ENCODE data around the gene SP140. TPM values are rescaled to one million over a fixed set of nuclear protein-coding genes. Genes with fewer than 3 reads are reported as not detected.
A peak's percentile ranks its signal among the peaks of the same experiment; 100 is the strongest.

The SP140 gene
- polyA plus RNA-seq, result under 1 TPM in 2 of 3 donors, not detected in 1; 0.48 to 0.85 TPM

DNA sequence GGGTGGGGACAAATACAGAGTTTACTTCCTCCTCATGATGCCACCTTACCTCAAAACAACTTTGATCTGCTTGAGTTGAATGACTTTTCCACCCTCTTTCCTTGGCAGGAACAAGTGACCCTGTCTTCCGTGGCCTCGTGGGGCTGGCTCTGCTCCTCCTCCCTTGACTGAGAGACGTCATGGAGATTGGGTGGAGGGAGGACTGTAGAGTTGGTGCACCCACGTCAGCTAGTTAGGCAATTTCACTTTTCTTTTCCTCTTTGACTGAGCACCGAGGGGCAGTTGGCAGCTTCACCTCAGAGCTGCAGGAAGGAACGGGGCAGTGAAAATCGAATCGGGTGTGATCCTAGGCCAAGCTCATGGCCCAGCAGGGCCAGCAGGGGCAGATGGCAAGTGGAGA lies at the start of gene SP140:
SP140 (plus strand) TSS at position 251 of the 400 bp plus-strand sequence; CDS start at position 360, 109 bp downstream.
- 44 to 70% (median 54%) methylated on average over 8 of the region's 8 CpGs for WGBS, 3 donors
- no peak within 1 kb of the TSS for H3K27ac ChIP-seq (ENCODE audit: low read depth, low read length)

GRCh38 chr2:230176996-230177395 lies 48.5 kb upstream of the SP140 start:
- no peak overlapping the region for H3K27ac ChIP-seq (ENCODE audit: low read depth, low read length)
- 77 to 80% (median 77%) methylated on average over 3 of the region's 3 CpGs for WGBS, 3 donors

- H3K27ac ChIP-seq (ENCODE audit: low read depth, low read length), result no peak overlapping the region
- WGBS, 3 donors, result 88 to 92% (median 91%) methylated on average over 7 of the region's 7 CpGs
Observed at GRCh38 chr2:230178546-230179485, 46.7 kb upstream of the SP140 start.

GRCh38 chr2:230179907-230180306 lies 45.6 kb upstream of the SP140 start:
- no peak overlapping the region for H3K27ac ChIP-seq (ENCODE audit: low read depth, low read length)
- 84 to 94% (median 93%) methylated on average over 7 of the region's 7 CpGs for WGBS, 3 donors

DNA sequence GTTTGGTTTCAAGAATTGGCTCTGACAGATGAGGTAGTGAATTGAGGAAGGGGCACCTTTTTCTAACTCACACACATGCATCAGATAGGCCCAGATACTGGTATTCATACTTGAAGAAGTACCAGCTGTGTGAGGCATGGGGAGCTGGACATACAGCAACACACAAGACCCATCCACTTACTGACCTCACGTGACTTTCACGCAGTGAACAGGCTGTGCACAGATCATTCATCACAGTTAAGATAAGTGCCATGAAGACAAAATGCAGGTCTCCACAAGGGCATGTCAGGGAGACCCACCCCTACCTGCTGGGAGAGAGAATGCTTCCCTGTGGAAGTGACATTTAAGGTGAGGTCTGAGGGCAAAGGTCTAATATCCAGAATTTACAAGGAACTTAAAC lies 44.3 kb upstream of the SP140 start:
- WGBS, 3 donors, result 78 to 89% (median 86%) methylated on average over 2 of the region's 2 CpGs
- H3K27ac ChIP-seq (ENCODE audit: low read depth, low read length), result no peak overlapping the region

DNA sequence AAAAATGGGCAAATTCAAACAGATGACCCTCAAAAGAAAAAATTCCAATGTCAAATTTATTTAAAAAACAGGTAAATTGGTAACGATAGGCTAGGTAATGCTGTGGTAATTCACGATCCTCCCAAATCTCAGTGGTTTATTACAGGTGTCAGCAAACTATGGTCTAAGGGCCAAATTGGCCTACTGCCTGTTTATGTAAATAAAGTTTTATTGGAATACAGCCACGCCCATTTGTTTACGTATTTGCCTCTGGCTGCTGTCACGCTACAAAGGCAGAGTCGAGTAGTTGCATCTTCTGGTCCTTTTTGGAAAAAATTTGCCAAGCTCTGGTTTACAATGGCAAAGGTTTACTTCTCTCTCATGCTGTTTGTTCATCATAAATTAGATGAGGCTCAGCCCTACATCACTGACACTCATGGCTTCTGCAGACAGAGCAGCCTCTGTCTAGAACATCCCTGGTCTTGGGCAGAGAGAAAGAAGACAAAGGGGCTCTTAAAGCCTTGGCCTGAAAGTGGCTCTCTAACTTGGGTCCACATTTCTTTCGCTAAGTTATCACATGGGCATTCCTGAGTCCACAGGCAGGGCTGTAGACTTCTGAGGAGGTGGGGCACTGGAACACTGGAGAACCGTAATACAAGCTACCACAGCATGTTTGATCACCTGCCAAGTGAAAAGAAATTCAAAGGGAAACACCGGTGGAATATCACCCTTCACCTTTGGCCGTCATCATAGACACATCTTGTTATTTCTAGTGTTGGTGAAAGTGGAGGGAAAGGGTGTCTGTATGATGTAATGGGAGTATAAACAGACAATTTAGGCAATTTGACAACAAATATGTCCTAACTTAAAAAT lies 40.6 kb upstream of the SP140 start:
- WGBS, 3 donors, result 68 to 73% (median 73%) methylated on average over 10 of the region's 10 CpGs
- no peak overlapping the region for H3K27ac ChIP-seq (ENCODE audit: low read depth, low read length)

- no peak overlapping the region for H3K27ac ChIP-seq (ENCODE audit: low read depth, low read length)
- 79 to 92% (median 83%) methylated on average over 10 of the region's 10 CpGs for WGBS, 3 donors
Observed at GRCh38 chr2:230202430-230203109, 23.0 kb upstream of the SP140 start.

DNA sequence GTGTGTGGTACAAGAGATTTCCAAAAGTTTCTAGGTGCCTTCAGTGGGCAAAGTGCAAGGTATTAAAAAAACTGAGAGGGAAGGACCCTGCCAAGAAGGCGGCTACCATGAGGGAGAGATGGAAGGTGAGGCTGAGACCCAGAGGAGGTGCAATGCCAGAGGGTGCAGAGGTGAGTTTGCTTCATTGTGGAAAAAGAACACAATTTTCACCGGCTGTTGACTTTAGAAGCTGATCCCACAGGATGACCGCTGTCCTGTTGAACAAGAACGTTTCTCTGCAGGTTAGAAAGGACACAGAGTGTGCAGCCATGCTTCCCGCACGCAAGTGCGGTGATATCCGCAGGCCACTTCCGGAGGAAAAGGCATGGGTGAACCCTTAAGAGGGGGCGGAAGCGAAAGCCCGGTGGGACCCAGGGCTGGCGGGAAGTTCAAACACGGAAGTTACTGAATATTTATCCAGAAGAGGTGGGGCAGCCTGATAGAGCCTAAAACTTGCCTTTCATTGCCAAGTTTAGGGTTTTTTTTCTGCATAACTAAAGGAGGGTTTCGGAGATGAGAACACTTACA lies 22.3 kb upstream of the SP140 start:
- H3K27ac ChIP-seq (ENCODE audit: low read depth, low read length), result no peak overlapping the region
- WGBS, 3 donors, result 90 to 95% (median 94%) methylated on average over 15 of the region's 15 CpGs

- H3K27ac ChIP-seq (ENCODE audit: low read depth, low read length), result no peak overlapping the region
- WGBS, 3 donors, result 53 to 87% (median 64%) methylated on average over 1 of the region's 1 CpG
Observed at GRCh38 chr2:230205034-230205433, 20.5 kb upstream of the SP140 start.

DNA sequence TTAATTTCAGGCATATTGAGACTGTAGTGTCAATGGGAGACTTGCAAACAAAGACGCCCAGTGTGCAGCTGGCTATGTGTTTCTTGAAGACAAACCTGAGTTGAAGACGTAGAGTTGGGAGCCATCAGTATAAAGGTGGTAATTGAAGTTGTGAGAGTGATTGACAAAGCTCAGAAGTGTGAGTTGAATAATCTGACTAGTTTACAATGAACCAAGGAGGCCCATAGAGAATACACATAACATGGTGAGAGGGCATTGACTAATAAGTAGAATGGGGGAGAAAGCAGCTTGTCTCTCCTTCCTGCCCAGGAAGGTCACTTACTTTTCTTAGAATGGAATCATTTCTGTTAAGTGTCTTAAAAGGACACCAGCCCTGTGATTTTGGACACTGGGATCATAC lies 19.8 kb upstream of the SP140 start:
- WGBS, 3 donors, result 93 to 100% (median 97%) methylated on average over 2 of the region's 2 CpGs
- H3K27ac ChIP-seq (ENCODE audit: low read depth, low read length), result no peak overlapping the region

- no peak overlapping the region for H3K27ac ChIP-seq (ENCODE audit: low read depth, low read length)
Observed at GRCh38 chr2:230208576-230208975, 17.0 kb upstream of the SP140 start.

DNA sequence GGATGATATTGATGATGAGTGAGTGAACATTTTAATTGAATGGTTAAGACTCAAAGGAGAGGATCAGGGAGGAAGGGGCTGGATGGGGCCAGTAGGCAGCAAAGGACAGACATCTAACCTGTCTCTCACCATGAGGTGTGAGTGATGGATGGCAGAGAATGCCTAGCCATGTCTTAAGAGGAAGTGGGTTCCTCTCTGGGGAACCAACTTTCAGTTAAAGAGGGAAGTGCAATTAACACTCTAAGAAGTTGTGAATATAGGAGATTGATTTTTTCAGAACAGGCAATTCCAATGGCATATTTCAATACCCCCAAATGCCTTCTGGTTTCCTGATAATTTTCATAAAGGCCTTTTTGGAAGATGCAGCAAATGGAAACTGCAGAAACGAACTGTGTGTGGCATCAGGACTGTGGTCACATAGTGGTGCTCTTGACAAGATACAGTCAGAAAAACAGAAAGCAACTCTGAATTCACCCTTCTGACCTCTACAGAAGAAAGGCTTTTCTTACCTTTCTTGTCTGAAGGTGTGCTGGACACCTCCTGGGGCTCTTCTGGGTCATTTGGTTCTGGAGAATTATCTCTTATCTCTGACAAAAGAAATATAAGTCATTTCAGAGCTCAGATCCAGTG lies 16.0 kb upstream of the SP140 start:
- WGBS, 3 donors, result 78 to 85% (median 78%) methylated on average over 1 of the region's 1 CpG
- H3K27ac ChIP-seq (ENCODE audit: low read depth, low read length), result no peak overlapping the region

DNA sequence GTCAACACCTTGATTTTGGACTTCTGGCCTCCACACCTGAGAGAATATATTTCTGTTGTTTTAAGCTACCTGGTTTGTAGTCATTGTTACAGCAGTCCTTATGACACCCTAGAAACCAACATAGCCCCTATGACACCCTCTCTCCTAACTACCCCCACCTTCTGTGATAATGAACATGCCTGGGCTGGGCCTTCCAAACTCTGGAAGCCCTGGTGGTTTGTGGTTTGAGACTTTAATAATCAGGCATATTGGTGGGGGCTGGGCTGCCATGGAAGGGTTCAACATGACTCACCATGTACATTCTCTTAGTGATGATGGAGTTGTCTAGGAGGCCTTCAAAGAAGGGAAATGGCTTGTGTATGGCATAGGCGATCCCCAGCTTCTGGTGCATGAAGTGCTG lies 9.0 kb upstream of the SP140 start:
- H3K27ac ChIP-seq (ENCODE audit: low read depth, low read length), result no peak overlapping the region
- 91 to 96% (median 94%) methylated on average over 1 of the region's 1 CpG for WGBS, 3 donors

DNA sequence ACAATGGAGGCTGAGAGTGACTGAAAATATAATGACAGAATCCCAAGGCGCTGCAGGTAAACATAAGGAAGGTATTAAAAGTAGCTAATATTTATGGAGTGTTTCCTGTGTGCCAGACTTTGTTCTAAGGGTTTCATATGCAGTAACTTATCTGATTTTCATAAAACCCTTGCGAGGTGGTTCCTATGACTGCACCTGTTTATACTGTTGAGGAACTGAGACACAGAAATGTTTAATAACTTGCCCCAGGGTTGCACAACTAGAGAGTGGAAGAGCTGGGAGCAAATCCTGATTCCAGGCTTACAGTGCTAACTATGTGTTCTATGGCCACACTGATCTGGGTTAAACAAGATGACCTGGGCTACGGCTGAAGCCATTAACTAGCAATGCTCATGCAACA lies 8.1 kb upstream of the SP140 start:
- H3K27ac ChIP-seq (ENCODE audit: low read depth, low read length), result no peak overlapping the region
- 84 to 90% (median 85%) methylated on average over 3 of the region's 3 CpGs for WGBS, 3 donors

DNA sequence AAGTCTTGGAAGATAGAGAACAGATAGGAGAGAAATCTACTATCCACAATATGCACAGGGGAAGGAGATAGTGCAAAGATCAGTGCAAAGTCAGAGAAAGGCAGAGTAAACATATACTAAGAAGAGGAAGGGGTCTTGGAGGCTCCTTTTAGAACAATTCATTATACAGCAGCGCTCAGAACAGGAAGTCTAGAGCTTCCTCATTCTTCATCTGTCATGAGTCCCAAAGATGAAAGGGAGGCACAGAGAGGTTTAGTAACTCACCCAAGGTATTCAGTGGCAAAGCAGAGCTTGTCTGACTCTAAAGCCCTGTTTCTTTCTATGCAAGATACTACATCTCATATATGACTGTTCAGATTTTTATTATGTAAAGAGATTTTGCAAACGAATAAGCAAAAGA lies 7.1 kb upstream of the SP140 start:
- WGBS, 3 donors, result 28 to 60% (median 38%) methylated on average over 2 of the region's 2 CpGs
- H3K27ac ChIP-seq (ENCODE audit: low read depth, low read length), result no peak overlapping the region

GRCh38 chr2:230219419-230220331 lies 5.9 kb upstream of the SP140 start, which contains the start of gene SP110:
SP110 (minus strand) TSS chr2:230219984; CDS start chr2:230216927, 3,057 bp downstream.
- H3K27ac ChIP-seq (ENCODE audit: low read depth, low read length), result peak within 1 kb of the TSS; percentile 78
- WGBS, 3 donors, result 0 to 2% (median 0%) methylated on average over 19 of the region's 19 CpGs
